ENCODE data around the gene TMEM131L.

DNA sequence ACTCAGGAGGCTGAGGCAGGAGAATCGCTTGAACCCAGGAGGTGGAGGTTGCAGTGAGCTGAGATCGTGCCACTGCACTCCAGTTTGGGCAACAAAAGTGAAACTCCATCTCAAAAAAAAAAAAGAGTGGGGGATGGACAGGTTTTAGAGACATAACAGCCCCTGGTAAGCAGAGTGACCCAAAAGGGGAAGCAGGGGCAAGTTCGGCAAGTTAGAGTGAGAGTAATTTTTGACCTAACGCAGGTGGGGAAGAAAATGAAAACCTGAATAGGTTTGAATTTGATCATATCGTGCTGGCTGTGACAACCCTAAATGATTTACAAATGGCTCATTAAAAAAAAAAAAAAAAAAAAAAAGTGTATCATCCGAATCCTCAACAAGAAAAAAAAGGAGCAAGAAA, 25.7 kb upstream of the TMEM131L start:
- TF ChIP-seq, protein P1, sequence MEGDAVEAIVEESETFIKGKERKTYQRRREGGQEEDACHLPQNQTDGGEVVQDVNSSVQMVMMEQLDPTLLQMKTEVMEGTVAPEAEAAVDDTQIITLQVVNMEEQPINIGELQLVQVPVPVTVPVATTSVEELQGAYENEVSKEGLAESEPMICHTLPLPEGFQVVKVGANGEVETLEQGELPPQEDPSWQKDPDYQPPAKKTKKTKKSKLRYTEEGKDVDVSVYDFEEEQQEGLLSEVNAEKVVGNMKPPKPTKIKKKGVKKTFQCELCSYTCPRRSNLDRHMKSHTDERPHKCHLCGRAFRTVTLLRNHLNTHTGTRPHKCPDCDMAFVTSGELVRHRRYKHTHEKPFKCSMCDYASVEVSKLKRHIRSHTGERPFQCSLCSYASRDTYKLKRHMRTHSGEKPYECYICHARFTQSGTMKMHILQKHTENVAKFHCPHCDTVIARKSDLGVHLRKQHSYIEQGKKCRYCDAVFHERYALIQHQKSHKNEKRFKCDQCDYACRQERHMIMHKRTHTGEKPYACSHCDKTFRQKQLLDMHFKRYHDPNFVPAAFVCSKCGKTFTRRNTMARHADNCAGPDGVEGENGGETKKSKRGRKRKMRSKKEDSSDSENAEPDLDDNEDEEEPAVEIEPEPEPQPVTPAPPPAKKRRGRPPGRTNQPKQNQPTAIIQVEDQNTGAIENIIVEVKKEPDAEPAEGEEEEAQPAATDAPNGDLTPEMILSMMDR (IDR thresholded peaks at IDR 0.05): no peak
- TF ChIP-seq POLR2A (IDR thresholded peaks at IDR 0.05): no peak
